HG03457 (cell line): ENCODE data around the gene PXT1.

Experiments
- ATAC-seq: cut with Tn5 transposase; IDR thresholded peaks from one replicate; pipeline ENCODE4 v1.9.1; 2021; ENCODE audit warnings: moderate number of reproducible peaks; ENCODE audit not compliant: unreplicated experiment

PXT1 gene

DNA sequence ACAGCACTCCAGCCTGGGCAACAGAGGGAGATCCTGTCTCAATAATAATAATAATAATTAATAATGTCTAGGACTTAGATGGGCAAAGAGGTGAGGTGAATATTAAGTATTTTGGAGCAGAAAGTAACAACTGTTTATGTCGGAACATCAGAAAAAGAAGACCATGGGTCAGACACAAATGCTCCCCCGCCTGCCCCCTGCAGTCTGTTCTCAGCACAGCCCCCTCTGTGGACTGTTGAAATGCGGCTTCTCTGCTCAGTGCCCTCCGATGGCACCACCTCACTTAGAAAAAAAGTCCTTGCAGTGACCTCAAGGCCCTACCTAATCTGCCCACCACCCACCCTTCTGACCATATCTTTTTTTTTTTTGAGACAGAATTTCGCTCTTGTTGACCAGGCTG is 50.0 kb downstream of the PXT1 start:
- no peak for ATAC-seq

DNA sequence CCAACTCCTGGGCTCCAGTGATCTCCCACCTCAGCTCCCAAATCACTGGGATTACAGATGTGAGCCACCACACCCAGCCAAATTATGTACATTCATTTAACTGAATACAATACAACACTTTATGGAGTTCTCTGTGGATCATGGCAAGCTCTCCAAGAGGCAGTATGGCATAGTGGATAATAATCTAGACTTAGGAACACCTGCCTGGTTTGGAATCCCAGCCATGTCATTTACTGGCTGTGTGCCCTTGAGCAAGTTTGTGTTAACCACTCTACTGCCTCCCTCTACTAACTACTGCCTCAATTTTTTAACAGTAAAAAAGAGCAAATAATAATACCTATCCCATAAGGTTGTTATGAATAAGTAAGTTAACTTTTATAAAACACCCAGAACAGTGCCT is 53.3 kb downstream of the PXT1 start:
- ATAC-seq, result no peak

DNA sequence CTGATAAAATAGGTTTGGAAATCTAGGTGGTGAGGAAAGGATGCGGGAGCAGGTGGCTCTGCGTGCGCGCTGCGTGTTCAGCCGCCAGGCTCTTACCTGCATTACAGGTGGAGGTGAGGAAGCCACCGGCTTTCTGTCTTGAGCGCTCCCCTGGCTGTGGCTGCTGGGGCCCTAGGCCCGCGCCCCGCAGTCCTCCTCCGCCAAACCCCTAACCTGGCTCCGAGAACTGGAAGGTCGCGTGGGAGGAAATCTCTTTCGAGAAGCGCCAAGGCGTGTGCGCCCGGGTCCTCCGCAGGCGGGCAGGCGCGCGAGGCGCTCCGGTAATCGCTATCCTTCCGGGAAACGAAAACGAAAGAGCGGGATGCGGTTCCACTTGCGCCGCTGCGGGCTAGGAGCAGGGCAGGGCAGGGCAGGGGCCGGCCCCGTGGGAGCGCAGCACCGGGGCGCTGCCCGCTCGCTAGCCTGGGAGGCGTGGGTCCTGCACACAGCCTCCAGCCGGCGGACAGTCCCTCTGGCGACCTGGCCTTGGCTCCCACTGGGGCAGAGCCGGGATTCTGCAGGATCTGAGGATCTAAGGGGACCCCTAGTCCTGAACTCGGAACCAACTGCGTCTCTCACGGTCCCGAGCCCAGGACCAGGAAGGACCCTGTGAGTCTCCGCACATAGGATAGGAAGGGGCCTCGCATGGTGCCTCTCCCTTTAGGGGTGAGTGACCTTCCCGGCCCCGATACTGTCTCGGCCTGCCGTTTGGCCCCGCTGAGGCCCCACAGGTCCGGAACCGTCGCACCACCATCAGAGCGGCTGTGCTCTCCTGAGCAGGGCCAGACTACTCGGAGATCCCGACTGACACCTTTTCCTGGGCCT is 55.0 kb downstream of the PXT1 start, which contains the start of gene ETV7:
Gene ETV7 (minus strand): TSS at position 230 of the 864 bp plus-strand sequence. CDS start 128 bp downstream, at position 102.
- no peak for ATAC-seq

DNA sequence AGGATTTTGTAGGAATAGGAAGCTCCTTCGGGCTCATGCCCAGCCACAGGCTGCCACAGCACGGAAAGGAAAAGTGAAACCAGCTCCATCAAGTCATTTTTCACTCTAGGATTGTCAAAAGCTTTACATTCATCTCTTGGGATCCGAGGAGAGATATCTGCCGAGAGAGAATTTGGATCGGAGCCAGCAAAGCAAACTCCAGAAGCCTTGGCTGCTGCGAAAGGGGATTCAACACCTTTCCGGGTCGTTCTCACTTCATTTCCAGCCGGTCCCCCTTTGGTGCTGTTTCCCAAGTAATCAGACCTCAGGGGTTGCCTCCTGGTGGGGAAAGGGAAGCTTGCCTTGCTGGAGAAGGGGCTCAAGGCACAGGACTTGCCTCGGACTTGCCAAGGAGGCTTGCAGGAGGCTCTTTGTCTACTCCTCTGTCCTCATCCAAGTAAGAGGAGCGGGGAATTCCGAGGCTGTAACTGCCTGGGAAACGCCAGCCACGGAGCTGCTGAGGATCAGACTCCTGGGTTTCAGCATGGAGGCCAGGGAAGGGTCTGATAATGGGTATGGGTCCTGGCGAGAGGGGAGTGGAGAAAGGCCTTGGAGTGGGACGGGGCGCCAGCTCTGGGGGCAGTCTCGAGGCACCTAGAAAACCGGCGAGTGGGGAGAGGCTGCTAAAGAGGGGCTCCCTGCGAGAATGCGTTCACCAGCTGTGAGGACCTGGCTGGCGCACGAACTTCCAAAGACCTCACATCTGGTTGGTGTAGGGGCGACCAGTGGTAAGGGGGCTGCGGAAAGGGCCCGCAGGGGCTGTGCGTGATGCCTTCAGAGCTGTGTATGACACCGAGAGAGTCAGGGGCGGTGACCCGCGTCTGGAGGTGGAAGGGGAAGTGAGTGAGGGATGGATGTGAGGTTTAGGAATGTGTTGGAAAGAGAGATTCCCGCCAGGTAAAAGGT is 55.9 kb downstream of the PXT1 start:
- no peak for ATAC-seq

DNA sequence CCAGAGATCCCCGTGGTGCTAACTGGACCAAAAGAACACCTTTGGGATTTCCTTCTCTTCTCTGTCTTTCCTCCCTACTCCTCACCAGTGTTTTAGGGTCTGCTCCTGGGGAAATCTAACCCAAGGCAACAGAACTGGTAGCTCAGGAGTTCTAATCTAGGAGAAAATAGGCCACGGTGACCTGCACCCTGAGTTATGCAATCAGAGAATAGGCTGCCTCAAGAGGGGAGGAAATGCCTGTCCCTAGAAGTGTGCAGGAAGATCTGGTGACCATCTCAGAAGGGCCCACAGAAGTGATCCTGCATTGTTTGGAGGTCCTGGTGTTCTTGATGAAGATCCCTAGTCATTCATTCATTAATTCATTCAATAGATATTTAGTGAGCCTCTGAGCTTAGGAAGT is 58.6 kb downstream of the PXT1 start:
- ATAC-seq, result no peak

DNA sequence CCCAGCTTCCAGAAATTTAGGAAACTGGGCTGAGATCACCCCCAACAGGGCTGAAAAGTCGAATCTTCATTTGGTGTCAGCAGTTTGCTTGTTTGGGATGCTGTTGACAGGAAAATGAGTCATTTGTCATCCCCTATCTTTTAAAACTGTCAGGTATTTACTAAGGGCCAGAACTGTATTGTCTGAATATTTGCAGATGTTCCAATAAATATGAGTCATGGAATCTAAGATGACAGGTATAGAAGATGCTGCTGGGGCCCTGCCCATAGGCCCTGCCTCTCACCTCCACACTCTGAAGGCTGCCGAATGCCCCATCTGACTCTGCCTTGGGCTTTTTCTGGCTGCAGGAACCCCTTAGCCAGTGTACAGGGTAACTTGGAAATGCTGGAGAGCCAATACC is 59.0 kb downstream of the PXT1 start:
- no peak for ATAC-seq

DNA sequence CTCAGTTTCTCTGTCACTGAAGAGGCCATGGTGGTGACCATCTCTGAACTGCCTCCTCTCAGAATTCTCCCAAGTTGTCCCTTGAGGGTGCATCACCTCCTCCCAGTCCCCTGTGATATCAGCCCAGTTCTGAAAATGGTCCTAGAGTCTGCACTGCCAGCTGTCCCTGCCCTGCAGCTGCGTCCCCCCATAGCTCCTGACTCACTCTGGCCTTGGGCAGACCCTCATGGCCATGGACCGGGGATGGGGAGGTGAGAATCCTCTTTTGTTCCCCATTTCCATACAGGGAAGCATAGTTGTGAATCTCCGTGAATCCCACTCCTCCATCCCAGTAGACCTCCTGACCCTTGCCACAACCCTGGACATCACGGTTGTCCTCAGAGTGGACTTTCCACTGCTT is 59.7 kb downstream of the PXT1 start:
- no peak for ATAC-seq

DNA sequence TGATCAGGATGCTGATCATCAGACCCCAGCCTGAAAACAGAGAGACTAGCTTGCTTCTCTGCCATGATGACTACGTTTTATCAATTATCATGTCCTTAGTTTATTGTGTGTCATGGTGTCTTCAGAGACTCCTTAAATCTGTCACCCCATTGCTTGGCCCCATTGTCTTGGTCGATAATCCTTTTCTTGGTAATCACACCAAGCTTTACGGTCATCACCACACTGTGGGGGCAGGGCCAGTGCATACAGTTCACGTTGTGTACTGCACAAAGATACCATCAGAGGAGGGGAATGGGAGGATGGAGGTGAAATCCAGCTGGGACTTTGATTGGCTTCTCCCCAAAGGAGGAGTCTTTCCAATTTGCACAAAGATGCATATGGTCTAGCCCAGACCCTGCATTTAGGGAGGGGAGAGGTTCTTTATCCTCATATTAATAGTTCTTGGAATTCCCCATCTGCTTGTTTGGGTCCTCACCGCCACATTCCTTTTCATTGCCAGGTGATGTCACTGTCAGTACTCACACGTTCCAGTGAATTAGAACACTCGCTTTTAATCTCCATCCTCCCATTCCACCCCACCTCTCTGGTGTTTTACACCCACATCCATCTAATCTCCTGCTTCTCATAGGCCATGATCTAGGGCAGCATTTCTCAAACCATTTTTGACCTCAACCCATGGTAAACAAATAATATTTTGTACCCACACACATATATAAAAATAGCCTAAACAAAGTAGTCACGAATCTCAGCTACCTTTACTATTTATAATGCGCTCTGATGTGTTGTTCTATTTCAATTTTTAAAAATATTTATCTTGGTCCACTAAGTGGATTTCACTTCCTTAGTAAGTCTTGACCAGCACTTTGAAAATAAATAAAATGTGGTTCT is 60.9 kb downstream of the PXT1 start:
- ATAC-seq, result no peak

DNA sequence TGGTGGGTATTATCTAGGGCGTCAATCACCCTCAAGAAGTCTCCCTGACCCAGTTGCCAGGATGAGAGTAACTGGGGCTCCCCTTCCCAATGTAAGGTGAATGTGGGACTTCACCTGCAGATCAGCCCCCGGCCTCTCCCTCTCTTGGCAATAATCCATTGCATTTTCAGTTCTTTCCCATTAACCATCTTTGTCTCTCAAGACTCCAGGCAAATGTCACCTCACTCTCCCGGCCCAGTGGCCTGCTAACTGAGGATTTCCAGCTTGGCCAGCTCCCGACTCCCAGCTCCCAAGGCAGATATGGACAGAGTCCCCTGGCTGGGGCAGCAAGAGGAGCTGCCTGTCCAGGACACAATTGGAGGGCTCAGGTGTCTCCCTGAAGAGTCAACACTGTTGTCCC is 62.5 kb downstream of the PXT1 start:
- no peak for ATAC-seq

DNA sequence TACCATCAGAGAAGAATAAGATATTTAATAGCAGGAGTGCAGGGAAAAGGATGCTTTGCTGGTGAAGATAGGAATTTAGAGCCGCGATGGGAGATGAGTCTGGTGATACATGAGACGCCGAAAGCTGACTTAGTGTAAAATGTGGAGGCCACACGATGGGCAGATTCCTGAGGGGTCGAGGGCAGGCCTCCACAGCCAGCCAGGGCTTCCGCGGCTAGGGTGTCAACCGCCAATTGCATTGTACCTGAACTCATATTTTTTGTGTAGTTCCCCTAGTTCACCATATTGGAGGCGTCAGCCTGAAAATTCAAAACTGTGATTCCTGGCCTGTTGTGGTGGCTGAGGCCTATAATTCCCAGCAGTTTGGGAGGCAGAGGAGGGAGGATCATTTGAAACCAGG is 63.7 kb downstream of the PXT1 start:
- ATAC-seq, result no peak

DNA sequence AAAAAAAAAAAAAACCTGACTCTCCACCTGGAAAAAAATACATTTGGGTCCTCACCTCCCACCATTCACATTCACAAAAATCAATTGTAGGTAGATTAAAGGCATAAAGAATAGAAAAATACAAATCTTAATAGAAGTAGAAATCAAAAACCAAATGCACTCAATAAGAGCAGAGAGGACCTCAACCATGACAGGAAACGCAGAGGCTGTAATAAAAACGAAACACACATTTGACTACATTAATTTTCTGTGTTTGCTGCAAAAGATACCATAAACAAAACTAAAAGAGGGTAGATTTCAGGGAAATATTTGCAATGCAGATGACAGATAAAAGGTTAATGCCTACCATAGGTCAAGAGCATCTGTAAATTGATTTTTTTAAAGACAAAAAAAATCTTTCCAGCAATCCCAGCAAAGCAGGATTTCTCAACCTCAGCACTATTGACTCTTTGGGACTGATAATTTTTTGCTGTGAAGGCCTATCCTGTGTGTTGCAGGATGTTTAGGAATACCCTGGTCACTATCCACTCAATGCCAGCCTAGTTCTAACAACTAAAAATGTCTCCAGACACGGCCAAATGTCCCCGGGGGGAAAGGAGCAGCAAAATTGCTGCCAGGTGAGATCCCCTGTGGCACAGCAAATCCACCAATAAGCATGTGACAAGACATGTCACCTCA is 64.3 kb downstream of the PXT1 start:
- ATAC-seq, result no peak

DNA sequence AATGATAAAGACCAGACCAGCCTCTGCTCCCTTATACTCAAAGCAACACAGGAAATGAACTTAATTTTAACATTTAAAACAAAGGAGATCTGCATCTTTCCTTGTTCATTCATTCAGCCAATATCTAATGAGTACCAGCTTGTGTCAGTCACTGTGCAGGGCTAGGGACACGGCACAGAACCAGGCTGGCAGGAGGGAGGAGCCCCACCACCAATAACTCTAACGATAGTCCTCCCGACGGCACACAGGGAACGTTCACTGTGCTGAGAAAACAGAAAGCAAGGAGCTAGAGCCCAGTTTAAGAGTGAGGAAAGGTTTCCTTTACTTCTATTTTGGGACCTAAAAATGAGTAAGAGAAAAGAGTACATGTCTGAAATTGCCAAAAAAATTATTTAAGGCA is 65.1 kb downstream of the PXT1 start:
- ATAC-seq, result no peak

DNA sequence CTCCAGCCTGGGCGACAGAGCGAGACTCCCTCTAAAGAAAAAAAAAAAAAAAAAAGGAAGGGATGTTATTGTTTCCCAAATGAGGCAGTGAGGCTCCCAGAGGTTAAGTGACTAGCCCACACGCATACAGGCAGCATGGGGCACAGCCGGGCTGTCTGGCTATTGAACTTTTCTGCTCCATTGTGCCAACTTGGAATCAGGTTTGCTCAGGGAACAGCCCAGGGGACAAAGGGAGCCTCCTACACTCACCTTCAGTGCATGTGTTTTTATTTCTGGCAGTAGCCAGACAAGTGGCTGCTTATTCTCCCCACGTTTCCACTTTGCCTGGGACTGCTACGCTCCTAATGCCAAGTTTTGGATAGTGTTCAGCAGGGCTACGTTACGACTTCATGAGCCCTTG is 65.9 kb downstream of the PXT1 start:
- ATAC-seq, result no peak

DNA sequence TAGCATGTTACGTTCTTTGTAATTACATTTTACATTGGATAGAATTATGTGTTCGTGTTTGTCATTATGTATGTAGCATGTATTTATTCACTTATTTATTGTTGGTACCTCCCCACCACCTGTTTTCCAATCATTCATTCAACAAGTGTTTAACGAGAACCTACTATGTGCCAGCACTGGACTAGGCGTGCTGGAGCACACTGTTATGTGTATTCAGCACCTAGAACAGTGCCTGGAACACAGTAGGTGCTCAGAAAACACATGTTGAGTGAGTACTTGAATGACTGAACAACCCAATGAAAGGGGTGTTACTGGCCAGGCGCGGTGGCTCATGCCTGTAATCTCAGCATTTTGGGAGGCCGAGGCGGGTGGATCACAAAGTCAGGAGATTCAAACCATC is 66.5 kb downstream of the PXT1 start:
- no peak for ATAC-seq

DNA sequence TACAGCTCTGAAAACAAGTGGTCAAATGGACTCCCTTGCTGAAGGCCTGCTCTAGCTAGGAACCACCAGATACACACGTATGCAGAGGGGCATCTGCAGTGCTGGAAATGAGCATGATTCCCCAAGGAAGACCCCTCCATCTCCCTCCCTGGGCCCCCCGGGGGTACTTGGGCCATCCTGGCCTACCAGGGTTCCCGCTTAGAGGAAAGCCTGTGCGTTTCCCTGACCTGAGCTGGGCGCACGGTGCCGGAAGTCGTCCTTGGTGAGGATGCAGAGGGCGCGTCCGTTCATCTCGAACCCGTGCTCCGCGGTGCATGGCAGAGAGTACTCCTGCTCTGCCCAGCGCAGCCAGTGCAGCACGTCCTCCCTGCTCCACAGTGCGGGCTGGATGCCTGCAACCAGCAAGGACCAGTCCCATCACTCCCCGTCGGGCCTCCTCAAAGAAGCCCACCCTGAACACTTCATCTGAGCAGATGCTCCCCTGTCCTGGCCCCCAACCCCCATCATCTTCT is 67.0 kb downstream of the PXT1 start:
- ATAC-seq, result no peak

DNA sequence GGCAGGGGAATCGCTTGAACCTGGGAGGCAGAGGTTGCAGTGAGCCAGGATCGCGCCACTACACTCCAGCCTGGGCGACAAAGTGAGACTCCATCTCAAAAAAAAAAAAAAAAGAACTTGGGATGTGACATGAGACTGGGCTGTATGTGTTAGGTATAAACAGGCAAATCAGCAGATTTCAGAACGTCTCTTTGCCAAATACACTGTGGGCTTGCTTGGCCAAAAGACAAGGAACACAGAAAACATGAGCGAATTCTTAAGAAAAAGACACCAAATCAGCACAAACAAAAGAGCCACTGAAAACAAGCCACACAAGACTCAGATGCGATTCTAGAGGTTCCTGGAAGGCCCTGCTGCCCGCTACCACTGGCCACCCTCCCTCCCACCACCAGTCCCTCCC is 67.7 kb downstream of the PXT1 start:
- no peak for ATAC-seq

DNA sequence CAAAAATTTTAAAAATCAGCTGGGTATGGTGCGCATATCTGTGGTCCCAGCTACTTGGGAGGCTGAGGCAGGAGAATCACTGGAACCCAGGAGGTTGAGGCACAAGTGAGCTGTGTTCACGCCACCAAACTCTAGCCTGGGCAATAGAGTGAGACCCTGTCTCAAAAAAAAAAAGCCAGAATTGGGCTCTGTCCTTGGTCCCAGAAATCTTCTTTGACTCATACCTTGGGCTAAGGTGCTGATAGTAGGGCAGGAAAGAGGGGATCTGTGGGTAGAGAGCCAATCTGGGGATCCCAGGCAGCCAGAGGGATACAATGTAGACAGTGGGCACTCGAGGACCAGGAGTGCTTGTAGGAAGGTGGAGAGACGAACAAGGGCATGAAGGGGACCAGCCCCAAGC is 68.5 kb downstream of the PXT1 start:
- no peak for ATAC-seq

DNA sequence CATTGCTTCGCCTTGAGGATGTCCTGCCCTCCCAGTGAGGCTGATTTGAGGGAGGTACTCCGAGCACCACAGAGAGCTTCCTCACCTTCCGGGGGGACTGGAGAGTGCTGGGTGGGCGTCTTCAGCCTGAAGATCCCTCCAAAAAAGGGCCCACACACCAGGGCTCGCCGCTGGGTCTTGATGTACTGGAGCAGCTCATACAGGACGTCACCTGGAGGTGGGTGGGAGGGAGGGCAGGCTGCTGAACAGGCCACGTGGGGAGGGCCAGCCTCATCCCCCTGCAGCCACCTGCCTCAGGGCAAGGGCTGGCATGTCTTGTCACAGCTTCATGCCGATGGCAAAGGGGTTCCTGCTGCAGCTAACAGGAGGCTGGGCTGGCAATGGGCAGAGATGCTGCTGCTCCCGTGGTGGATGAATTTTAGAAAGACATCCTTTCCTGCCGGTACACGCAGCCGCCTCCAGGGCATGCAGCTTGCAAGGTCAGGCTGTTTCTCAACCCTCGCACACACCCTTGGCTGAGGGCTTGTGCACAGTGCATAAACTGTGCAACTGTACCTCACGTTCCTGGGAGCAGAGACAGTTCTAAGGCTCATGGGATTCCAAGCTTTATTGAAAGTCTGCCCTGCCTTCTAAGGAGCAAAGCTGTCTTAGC is 69.2 kb downstream of the PXT1 start:
- no peak for ATAC-seq

DNA sequence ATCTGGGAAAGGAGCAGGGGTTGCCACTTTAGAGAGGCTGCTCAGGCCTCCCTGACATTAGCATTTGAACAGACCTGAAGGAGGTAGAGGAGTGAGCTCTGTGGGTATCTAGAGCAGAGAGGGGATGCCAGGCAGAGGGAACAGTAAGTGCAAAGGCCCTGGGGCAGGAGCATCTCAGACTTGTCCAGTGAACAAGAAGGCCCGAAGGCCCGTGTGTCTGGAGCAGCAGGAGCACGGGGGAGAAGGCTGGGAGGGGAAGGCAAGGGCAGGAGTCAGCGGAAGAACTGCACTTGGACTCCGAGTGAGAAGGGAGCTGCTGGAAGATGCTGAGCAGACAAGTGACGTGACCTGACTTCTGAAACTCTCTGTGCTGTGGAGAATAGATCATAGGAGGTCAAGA is 70.6 kb downstream of the PXT1 start:
- no peak for ATAC-seq

DNA sequence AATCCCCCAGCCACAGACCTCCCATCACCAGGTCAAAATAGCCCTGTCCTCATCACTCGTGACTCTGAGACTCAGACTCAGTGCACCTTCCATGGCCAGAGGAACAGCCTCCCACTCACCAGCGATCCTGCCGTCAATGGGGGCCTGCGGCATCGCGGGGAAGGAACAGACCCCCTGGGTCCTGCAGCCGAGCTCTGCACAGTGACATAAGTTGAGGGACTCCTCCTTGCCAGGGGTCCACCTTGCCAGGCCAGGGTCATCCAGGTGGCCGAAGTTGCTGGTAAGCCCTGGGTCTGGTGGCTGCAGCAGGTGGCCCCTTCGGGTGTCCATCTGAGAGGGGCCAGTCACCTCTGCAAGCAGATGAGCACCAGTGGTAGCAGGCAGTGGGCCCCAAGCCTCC is 71.4 kb downstream of the PXT1 start:
- ATAC-seq, result no peak
